GM21360 (cell line): Measurements from ENCODE around the gene SLC25A41.

Experiments used
- ATAC-seq: cut with Tn5 transposase; IDR thresholded peaks from one replicate; pipeline ENCODE4 v1.9.1; 2021; ENCODE audit warnings: mild to moderate bottlenecking, moderate library complexity; ENCODE audit not compliant: unreplicated experiment

Gene SLC25A41

DNA sequence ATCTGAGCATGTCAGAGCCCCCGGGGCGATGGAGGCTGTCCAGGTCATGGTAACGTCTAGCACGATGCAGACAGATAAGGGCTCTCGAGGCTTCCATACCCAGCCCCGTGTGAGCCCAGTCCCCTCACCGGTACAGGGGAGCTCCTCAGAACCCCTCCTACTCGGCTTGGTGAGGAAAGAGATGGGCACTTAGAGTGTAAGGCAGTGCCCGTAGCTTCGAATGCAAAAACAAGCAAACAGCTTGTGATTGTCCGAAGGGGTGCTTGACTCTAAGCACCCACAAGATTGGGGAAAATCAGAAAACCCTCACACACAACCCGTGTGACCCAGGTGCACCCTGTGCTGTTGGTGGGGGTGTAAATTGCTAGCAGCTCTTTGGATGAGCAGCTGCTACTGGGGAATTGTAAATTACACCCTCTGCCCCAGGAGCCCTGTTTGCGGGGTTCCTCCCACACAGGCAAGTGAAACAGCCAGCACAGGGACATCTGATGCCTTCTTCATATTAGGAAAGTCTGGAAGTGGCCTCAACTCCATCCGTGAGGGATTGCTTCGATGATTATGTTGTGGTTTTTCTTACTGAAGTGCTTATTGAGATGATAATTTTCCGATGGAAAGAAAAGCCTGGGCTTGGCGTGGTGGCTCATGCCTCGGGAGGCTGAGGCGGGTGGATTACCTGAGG is 56.9 kb downstream of the SLC25A41 start:
- ATAC-seq = no peak
